GM12878 (cell line): ENCODE measurements around the gene KRTAP9-8. TPM values are rescaled to one million over a fixed set of nuclear protein-coding genes. Genes with fewer than 3 reads are reported as not detected.

Source experiments
- ATAC-seq: fragments of 200-7000 bp; cut with Tn5 transposase; 3 replicates; pipeline ENCODE4 v1.9.1; 2020; ENCODE audit warnings: mild to moderate bottlenecking, moderate library complexity
- BruUV-seq: library from RNA; stranded (reverse); fragments of 400-500 nt; replicated peaks from 2 replicates; lab custom pipeline; 2021; lab: Mats Ljungman, UMichigan
- CTCF ChIA-PET: fragments of 300-600 bp; sonication (Branson Sonifier 250); formaldehyde crosslinking; extraction: SDS; loops from one replicate; lab custom pipeline; 2021; ENCODE audit warnings: inconsistent platforms; lab: Yijun Ruan, JAX
- POLR2A ChIA-PET: fragments of 350-600 bp; formaldehyde crosslinking; extraction: SDS; loops from one replicate; lab custom pipeline; 2021; ENCODE audit warnings: inconsistent platforms; lab: Charles Lee
- RAD21 ChIA-PET: fragments of 300-600 bp; sonication (Branson Sonifier 250); formaldehyde crosslinking; loops from one replicate; lab custom pipeline; 2023; ENCODE audit warnings: antibody characterized with exemption; ENCODE audit not compliant: unreplicated experiment; lab: Charles Lee
- SMC1A ChIA-PET: fragments of 300-600 bp; sonication (Branson Sonifier 250); formaldehyde crosslinking; loops from one replicate; lab custom pipeline; 2023; ENCODE audit not compliant: unreplicated experiment, uncharacterized antibody; lab: Charles Lee
- DNase-seq: peaks from one replicate; pipeline ENCODE4 v3.0.0-alpha.2; 2011; ENCODE audit warnings: low read depth, low spot score
- FAIRE-seq: peaks from 3 replicates; lab custom pipeline; 2011; peaks lifted over from hg19 to GRCh38; lab: Jason Lieb, UNC
- H2AFZ ChIP-seq: 2 replicates; pipeline ENCODE4 v1.6.0; 2011; ENCODE audit warnings: low read depth, low read length, control low read depth; ENCODE audit not compliant: control insufficient read depth
- H3K27ac ChIP-seq: 2 replicates; pipeline ENCODE4 v1.5.1; 2011; ENCODE audit warnings: control low read depth; ENCODE audit not compliant: control insufficient read depth, insufficient read depth
- H3K27me3 ChIP-seq, 2 experiments: replicated peaks in 1 of 2; 2 replicates each; pipeline versions ENCODE4 v1.6.0 to v1.6.1; 2011; ENCODE audit warnings: low read length in 1 of 2; ENCODE audit not compliant: control insufficient read depth in 2 of 2, insufficient read depth in 2 of 2
- H3K36me3 ChIP-seq, 2 experiments: 2 replicates each; pipeline ENCODE4 v1.5.1; 2011; ENCODE audit warnings: low read length in 1 of 2; ENCODE audit not compliant: control insufficient read depth in 2 of 2, insufficient read depth in 2 of 2
- H3K4me1 ChIP-seq: 2 replicates; pipeline ENCODE4 v1.6.1; 2011; ENCODE audit warnings: mild to moderate bottlenecking, low read length, moderate library complexity, mixed read lengths; ENCODE audit not compliant: control insufficient read depth, insufficient read depth
- H3K4me2 ChIP-seq: 2 replicates; pipeline ENCODE4 v1.6.0; 2011; ENCODE audit warnings: control low read depth; ENCODE audit not compliant: control insufficient read depth, insufficient read depth
- H3K4me3 ChIP-seq: fragments of 200-600 bp; sonication (generic); 2 replicates; pipeline ENCODE4 v1.5.1; 2016
- H3K79me2 ChIP-seq: 2 replicates; pipeline ENCODE4 v1.6.0; 2011; ENCODE audit warnings: low read length; ENCODE audit not compliant: control insufficient read depth, insufficient read depth
- H3K9ac ChIP-seq: 2 replicates; pipeline ENCODE4 v1.8.0; 2011; ENCODE audit warnings: low read length, control low read depth, mixed read lengths; ENCODE audit not compliant: control insufficient read depth, insufficient read depth
- H3K9me3 ChIP-seq: replicated peaks from 3 replicates; pipeline ENCODE4 v1.5.1; 2011; ENCODE audit warnings: mild to moderate bottlenecking, low read length; ENCODE audit not compliant: control insufficient read depth, insufficient read depth
- H4K20me1 ChIP-seq: 2 replicates; pipeline ENCODE4 v1.6.0; 2011; ENCODE audit not compliant: control insufficient read depth, insufficient read depth
- ETV6 ChIP-seq, 2 experiments: fragments of 450-650 bp in 1 of 2; IDR thresholded peaks in 1 of 2; conservative IDR thresholded peaks in 1 of 2; 2 replicates each; pipeline ENCODE4 v1.6.1; 2014; ENCODE audit warnings: antibody characterized with exemption in 1 of 2, borderline replicate concordance in 1 of 2, low read depth in 1 of 2, mild to moderate bottlenecking in 1 of 2, moderate library complexity in 1 of 2
- FOS ChIP-seq: IDR thresholded peaks from 3 replicates; pipeline ENCODE4 v1.6.1; 2011; ENCODE audit warnings: borderline replicate concordance; ENCODE audit not compliant: insufficient read length; ENCODE audit errors: extremely low read depth
- GATAD2B ChIP-seq: fragments of 450-650 bp; conservative IDR thresholded peaks from 2 replicates; pipeline ENCODE4 v1.6.1; 2017; ENCODE audit warnings: low read depth, mild to moderate bottlenecking, moderate library complexity
- HDAC6 ChIP-seq: fragments of 200-600 bp; sonication (generic); IDR thresholded peaks from one replicate; pipeline ENCODE4 v1.8.0; 2017; ENCODE audit warnings: antibody characterized with exemption; ENCODE audit not compliant: unreplicated experiment
- JUNB ChIP-seq: IDR thresholded peaks from 2 replicates; pipeline ENCODE4 v1.6.1; 2016; ENCODE audit warnings: antibody characterized with exemption, mild to moderate bottlenecking
- MLLT1 ChIP-seq: fragments of 450-650 bp; IDR thresholded peaks from 2 replicates; pipeline ENCODE4 v1.6.1; 2016; ENCODE audit warnings: mild to moderate bottlenecking
- MTA3 ChIP-seq: IDR thresholded peaks from 2 replicates; pipeline ENCODE4 v1.6.1; 2012; ENCODE audit warnings: low read length, inconsistent platforms, borderline replicate concordance
- NBN ChIP-seq: fragments of 450-650 bp; IDR thresholded peaks from 2 replicates; pipeline ENCODE4 v1.6.1; 2016
- NR2C2 ChIP-seq: IDR thresholded peaks from 2 replicates; pipeline ENCODE4 v1.6.1; 2011; ENCODE audit warnings: borderline replicate concordance, low read depth; ENCODE audit not compliant: control insufficient read depth, insufficient read length
- NRF1 ChIP-seq: conservative IDR thresholded peaks from 2 replicates; pipeline ENCODE4 v1.6.1; 2011; ENCODE audit warnings: mild to moderate bottlenecking, low read depth, low read length, improper control_type of control experiment
- PAX8 ChIP-seq: fragments of 450-650 bp; IDR thresholded peaks from 2 replicates; pipeline ENCODE4 v1.6.1; 2017; ENCODE audit warnings: mild to moderate bottlenecking, moderate library complexity
- PKNOX1 ChIP-seq: fragments of 450-650 bp; IDR thresholded peaks from 2 replicates; pipeline ENCODE4 v1.6.1; 2016; ENCODE audit warnings: mild to moderate bottlenecking
- PRDM15 ChIP-seq: fragments of 450-650 bp; formaldehyde crosslinking; IDR thresholded peaks from 2 replicates; pipeline ENCODE4 v1.4.0; 2020; ENCODE audit warnings: mild to moderate bottlenecking, moderate library complexity
- SP1 ChIP-seq: IDR thresholded peaks from one replicate; pipeline ENCODE4 v1.6.1; 2011; ENCODE audit warnings: low read depth, low read length
- STAT3 ChIP-seq: IDR thresholded peaks from 2 replicates; pipeline ENCODE4 v1.6.1; 2011; ENCODE audit warnings: low read depth, low read length, improper control_type of control experiment
- WGBS: methylation state at CpG from one replicate; pipeline ENCODE4 v1.1.6; 2016; ENCODE audit warnings: low lambda C conversion rate; ENCODE audit not compliant: insufficient replicate concordance, insufficient coverage; ENCODE audit errors: missing lambda C conversion rate; 5-methylcytosine and 5-hydroxymethylcytosine counted together
- in situ Hi-C: fragments of 300-500 bp; cut with MboI; formaldehyde crosslinking; loops from 9 replicates; pipeline ENCODE4 v1.14.3; 2018; ENCODE audit warnings: mixed read lengths
- intact Hi-C: fragments of 100-400 bp; cut with micrococcal nuclease; formaldehyde crosslinking; loops from one replicate; pipeline ENCODE4 v1.14.2; 2022; ENCODE audit not compliant: unreplicated experiment
- polyA plus RNA-seq, 11 experiments: library from polyadenylated mRNA; depleted of rRNA in 4 of 11; unstranded in 6 of 11; stranded (reverse) in 5 of 11; fragments of >200 nt; fragmentation: Nextera tagmentation in 4 of 11; fragmentation: Illumina TruSeq in 1 of 11; extraction: Ambion mirVana in 4 of 11; extraction: Trizol in 1 of 11; gene quantifications; 1 replicate in 1 of 11; 2 replicates in 10 of 11; pipeline versions ENCODE4 v1.2.1 to v1.2.3, GENCODE V29; 2011 to 2016; ENCODE audit warnings: inconsistent platforms in 2 of 11, missing spikeins in 2 of 11, low read depth in 1 of 11
- total RNA-seq, 4 experiments: library from RNA; depleted of rRNA in 3 of 4; stranded (reverse); fragments of >200 nt in 3 of 4; fragmentation: Illumina TruSeq in 1 of 4; extraction: Trizol in 1 of 4; gene quantifications; 2 replicates each; pipeline versions ENCODE4 v1.2.1 to v1.2.3, GENCODE V29; 2013 to 2021

KRTAP9-8 gene
- total and polyA plus RNA-seq, 10 of the 15 experiments (the other 5 are each of a cell fraction or from before 2014, with no cell fraction given) = not detected

GRCh38 chr17:41190328-41190727 is 47.5 kb upstream of the KRTAP9-8 start:
- Histone ChIP-seq H3K9ac (no peak overlapping the region), H4K20me1 (no peaks in the 10 kb centered on the region), H3K79me2 (no peaks in the 10 kb centered on the region), H3K36me3 (no peaks in the 10 kb centered on the region), H3K9me3 (no peaks in the 10 kb centered on the region), H3K4me3 (no peak overlapping the region), H3K27me3 (no peaks in the 10 kb centered on the region), H3K4me2 (no peak overlapping the region), H2AFZ (no peak overlapping the region), H3K4me1 (no peaks in the 10 kb centered on the region), H3K27ac (no peak overlapping the region)
- RAD21 ChIA-PET = no interaction called here
- SMC1A ChIA-PET = interaction anchor here (1.2 kb wide), 1 partner anchor 39 kb away, joined by 3 read pairs; no protein-coding TSS in a partner anchor
- in situ Hi-C loops = no loop called here
- no TSS peak for BruUV-seq
- DNase-seq (no peak), ATAC-seq (no peak), FAIRE-seq (no peak)
- TF ChIP-seq JUNB (no peak), PAX8 (no peak), PKNOX1 (no peak), MTA3 (no peak), SP1 (no peak), GATAD2B (no peak), NR2C2 (no peak), HDAC6 (no peak), NRF1 (no peak), STAT3 (no peak), MLLT1 (no peak), ETV6 (conservative IDR thresholded peaks at IDR 0.05 in 1 of 2, IDR thresholded peaks at IDR 0.05 in 1 of 2; ENCODE audit: borderline replicate concordance in 1 of 2, low read depth in 1 of 2) (no peak), FOS (no peak), PRDM15 (CRISPR knock-in tag) (no peak), NBN (no peak)
- intact Hi-C loops = no loop called here
- POLR2A ChIA-PET = no interaction called here
- 24% methylated on average over 3 of the region's 3 CpGs for WGBS
- CTCF ChIA-PET = no interaction called here
